GM21576 (cell line): Measurements from ENCODE around the gene CACNA1A.

Experiments used
- ATAC-seq: cut with Tn5 transposase; IDR thresholded peaks from one replicate; pipeline ENCODE4 v1.9.1; 2021; ENCODE audit warnings: mild to moderate bottlenecking, moderate library complexity; ENCODE audit not compliant: unreplicated experiment

Gene CACNA1A

DNA sequence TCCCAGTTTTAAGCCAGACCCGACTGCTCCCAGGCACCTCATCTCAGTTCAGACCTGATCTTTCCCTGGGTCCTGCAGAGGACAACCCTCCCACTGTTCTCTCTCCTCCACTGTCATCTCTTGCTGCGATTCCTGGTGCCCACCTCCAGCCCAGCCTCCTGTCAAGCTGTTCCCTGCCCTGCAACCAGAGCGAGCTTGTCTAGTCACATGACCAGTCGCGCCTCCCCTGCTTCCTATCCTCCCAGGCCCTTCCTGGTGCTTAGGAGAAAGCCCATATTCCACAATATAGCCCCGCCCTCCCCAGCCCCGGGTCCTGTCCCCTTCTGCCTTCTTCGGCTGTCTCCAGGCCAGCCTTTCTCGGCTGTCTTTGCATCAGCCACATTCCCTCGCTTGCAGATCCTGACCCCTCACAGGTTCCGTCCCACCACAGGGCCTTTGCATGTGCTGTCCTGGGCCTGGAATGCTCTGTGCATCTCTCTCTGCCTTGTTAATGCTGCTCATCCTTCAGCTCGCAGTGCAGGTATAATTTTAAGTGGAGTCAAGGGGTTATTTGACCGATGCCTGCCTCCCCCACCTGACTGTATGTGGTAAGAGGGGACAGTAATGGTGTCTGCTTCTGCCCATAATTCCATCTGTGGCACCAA is 267.3 kb downstream of the CACNA1A start:
- no peak for ATAC-seq

DNA sequence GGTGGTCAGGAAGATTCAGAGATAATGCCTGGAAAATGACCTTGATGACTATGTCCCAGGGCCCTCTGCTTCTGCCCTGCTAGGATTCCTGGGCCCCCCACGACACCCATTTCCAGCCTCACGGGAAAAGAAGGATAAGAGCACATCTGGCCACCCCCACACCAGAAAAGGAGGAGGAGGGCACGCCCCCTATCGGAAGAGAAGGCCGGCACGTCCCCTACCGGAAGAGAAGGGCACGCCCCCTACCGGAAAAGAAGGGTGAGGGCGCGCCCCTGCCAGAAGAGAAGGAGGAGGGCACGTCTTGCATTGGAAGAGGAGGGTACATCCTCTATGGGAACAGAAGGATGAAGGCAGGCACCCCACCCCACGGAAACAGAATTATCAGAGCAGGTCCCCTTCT is 271.8 kb downstream of the CACNA1A start:
- no peak for ATAC-seq

DNA sequence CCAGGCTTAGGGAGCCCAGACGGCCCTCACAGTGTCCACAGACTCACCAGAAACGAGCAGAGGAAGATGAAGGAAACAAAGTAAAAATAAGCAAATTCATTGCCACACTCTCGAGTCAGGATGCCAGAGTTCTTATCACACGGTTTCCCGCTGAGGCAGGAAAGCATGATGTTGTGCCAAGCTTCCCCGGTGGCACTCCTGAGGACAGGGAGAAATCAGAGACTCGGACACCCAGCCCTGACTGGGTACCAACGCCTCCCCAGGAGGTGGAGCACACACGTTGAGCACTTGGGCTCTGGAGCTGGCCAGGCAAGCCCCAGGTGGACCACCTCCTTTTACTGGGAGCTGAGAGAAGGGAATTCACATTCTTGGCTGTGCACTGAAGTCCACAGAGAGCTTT is 274.6 kb downstream of the CACNA1A start:
- ATAC-seq = no peak

DNA sequence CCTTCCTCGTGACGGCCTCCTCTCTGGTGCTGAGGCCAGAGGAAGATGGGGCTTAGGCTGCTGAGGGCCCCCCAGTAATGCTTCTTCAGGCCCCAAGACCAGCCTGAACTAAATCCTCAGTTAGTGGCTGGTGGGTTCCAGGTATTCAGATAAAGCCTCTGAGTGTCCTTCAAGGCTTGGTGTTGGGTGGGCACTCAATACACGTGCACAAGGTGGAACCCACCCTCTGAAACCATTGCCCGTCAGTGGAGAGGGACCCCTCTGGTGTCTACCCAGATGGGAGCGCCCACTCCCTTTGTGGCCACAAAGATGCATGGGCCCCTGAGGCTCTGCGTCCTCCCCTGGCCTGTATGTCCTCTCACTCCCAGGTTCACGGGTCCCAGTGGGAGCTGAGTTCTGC is 277.0 kb downstream of the CACNA1A start:
- ATAC-seq = no peak

DNA sequence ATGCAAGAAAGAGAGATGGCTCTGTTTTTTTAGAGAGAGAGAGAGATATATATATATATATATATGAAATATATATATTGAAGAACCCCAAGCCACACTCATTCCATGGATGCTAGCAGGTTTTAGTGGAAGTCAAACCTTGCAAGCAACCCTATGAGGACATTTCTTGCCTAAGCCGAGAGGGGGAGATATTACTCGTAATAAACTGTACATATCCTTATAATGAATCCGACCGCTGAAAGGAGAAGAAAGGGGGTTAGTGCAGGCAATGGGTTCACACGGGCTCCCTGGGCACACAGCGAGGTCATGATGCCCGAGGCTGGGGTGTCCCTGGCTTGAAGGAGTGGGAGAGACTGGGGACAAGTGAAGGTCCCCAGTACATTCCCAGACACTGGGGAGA is 277.7 kb downstream of the CACNA1A start:
- no peak for ATAC-seq

DNA sequence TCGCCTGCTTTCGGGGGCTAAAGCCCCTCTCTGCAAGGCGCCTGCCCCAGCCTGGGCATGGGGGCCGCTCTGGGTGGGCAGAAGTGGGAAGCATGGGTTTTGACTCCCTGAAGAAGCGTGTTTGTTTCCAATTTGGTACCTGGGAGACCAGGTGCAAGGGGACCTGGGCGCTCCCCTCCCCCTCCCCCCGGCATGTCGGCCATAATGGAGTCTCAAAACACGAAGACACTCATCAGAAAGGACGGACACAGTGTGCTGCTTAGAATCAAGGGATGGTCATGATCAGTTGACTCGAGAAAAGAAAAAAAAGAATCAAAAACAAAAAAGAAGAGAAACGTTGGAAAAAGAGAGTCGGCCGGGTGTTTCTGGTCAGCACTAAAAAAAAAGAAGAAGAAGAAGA is 279.3 kb downstream of the CACNA1A start:
- ATAC-seq = no peak

DNA sequence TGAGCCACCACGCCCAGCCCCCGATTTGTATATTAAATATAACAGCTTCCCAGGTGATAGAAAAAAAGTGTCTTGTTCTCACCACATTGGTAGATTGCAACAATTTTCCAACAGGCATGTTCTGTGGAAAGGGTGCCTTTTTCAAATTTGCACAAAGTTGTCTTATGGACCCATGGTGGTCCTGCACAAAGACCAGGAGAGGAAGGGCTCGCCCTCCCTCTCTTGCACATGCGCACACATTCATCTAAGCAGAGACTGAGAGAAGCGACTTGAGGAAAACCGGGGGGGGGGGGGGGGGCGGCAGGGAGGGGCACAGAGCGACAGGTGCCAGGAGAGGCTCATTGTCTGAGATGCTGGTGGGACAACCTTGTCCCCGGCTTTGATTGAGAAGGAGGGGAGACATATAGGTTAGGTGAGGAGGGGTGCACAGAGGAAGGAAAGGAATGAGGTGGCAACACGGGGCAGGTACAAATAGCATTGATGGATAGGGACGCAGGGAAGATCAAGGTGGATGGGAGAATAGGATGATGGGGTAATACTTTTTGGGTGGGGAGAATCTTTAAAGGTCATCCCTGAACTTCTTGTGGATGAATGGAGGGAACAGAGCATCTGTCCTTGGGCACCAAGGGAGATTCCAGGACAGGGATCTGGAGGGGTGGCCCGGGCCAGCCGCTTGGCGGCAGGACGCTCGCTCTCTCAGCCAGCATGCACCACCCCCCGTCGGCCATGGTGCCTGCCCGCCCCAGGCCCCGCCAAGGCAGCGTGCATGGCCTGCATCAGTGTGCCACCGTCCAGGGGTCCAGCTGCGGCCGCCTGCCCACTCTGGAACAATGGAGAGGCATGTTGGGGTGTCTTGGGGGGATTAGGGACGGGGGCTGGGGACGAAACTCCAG is 280.1 kb downstream of the CACNA1A start:
- no peak for ATAC-seq

DNA sequence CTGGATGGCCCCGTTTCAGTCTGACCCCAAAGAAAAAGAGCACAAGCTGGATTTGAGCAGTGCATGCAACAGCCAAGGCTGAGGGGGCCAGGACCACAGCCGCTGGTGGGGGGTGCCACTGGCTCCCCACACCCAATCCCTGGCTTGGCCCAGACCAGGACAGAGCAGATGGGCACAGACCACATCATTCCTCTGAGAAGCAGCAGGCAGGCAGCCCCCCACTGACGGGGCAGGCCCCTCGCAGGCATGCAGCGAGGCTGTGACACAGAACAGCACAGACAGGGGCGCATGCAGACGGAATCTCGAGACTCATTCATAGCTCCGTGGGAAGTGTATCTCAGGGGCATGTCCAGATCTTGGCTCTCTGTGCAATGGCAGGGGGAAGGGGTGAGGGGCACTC is 281.2 kb downstream of the CACNA1A start:
- ATAC-seq = no peak

DNA sequence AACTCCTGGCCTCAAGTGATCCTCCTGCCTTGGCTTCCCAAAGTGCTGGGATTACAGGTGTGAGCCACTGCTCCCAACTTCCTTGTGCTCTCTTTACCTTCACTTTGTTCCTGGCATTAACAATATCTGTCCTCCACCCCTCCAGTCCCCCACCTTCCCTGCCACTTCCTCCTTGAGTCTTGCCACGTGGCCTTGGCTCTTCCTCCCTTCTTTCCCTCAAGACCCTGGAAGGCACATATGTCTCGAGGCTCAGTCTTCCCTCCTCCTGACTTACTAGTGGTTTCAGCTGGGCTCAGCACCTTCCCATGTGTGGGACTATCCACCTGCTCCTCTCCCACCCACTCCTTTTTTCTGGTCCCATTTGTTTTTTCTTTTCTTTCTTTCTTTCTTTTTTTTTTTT is 285.4 kb downstream of the CACNA1A start:
- no peak for ATAC-seq

DNA sequence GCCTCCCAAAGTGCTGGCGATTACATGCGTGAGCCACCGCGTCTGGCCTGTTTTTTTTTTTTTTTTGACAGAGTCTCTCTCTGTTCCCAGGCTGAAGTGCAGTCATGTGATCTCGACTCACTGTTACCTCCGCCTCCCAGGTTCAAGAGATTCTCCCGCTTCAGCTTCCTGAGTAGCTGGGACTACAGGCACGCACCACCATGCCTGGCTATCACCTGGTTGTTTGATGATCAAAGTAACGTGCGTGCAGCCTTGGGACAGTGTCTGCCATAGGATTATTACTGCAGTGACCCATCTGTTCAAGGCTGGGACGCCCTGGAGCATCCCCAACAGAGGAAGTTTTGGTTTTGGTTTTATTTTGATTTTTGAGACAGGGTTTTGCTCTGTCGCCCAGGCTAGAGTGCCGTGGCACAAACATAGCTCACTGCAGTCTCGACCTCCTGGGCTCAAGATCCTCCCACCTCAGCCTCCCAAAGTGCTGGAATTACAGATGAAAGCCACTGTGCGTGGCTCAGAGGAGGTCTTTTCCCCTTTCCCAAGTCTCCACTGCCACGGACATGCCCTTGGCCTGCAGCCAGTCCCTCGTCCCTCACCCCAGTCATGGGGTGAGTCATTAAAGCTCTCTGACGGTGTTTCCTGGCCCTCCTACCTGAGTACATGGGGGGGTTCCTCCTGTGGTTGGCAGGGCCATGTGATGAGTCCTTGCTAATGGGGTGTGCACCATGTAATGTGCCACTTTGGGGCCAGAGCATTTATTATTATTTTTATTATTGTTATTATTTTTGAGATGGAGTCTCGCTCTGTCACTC is 290.5 kb downstream of the CACNA1A start:
- no peak for ATAC-seq

DNA sequence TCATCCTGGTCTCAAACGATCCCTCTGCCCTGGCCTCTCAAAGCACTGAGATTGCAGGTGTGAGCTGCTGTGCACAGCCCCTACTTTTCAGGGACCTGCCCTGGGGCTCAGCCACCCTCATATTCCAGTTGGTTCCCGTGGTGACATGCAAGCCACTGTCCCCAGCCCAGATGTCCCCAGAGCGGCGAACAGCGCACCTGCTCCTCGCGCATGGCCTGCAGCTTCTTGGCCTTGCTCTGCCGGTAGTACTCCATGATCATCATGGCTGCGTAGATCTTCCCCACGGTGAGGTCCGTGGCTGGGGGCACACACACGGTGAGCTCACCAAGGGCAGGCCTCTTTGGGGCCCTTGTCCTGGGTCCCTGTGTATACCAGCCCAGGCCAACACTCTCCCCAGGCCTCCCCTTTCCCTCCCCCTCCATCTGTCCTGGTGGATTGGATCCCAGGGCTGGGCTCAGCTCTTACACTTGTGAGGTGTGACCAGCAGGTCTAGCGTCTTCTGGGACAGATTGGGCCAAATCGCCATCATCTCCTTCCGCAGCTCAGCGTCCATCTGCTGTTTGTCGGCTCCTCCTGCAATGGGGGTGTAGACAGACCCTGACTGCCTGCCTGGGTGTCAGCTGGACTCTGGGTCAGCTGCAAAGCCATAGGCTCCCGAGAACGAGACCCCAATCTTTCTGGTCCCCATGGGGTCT is 292.1 kb downstream of the CACNA1A start:
- no peak for ATAC-seq

DNA sequence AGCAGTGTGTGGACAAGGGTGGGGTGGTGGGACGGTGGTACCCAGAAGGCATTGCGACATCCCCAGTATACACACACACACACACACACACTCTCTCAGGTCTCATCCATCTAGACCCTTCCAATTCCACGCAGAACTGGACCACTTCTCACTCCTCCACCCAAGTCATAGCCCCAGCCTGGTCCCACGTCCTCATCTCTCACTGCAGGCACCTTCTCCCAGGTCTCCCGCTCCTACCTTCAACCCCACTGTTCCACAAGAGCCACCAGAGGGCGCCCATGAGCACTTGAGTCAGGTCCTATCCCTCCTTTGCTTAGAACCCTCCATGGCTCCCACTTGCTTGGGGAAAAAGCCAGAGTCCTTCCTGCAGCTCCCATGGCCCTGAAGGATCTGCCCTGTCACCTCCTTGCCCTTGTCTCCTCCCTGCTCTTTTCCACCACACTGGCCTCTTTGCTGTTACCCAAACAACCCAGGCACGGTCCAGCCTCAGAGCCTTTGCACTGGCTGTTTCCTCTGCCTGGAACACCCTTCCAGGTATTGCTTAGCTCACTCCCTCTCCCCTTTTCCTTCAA is 293.4 kb downstream of the CACNA1A start:
- ATAC-seq = no peak

DNA sequence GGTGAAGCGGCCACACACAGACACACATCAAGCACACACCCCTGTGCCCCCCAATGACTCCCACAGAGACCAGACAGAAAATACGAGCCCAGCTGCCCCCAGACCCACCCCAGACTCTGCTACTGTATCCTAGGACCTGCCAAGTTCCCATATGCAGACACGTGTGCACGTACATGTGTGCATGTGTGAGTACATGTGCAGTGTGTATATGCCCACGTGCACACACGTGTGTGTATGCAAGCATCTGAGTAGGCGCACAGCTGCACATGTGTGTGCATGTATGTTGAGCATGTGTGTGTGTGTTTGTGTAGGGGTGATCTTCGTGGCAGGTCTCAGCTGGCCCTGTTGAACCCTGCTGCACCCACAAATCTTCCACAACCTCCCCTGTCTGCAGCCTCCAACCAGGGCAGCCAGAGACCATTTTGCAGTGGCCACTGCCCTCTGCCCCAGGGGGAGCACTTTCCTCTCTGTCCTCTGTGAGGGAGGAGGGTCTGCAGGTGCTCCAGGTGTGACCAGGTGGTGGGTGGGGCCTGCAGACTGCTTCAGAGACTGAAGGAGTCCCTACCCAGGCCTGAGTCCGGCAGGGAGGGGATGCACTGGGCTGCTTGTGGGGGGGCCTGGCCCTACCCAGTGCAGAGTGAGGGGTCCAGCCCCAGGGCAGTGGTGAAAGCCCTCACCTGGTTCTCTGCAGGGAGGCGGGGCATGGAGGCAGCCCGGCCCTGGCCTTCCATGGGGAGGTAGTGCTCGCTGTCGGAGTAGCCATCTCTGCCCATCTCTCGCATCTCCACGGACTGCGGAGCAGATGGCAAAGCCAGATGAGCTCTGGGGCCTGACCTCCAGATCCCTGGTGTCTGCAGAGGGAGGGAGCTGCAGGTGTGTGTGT is 294.6 kb downstream of the CACNA1A start:
- ATAC-seq = no peak

DNA sequence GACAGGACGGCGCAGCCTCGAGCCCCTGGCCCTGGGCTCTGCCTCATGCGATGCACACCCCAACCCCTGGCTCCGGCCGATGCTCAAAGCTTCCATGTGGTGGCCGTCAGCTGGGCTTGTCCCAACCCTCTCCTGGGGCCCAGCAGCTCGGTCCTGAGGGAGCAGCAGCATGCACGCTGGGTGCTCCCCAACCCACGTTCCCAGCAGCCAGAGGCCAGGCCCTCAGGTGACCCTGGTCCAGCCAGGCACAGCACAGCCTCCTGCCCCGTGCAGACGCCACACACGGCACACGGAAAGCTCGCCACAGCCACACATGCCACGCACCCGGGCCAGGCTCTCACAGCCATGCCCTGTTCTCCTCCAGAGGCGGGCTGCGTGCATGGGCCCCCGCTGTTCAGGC is 295.3 kb downstream of the CACNA1A start:
- ATAC-seq = no peak

DNA sequence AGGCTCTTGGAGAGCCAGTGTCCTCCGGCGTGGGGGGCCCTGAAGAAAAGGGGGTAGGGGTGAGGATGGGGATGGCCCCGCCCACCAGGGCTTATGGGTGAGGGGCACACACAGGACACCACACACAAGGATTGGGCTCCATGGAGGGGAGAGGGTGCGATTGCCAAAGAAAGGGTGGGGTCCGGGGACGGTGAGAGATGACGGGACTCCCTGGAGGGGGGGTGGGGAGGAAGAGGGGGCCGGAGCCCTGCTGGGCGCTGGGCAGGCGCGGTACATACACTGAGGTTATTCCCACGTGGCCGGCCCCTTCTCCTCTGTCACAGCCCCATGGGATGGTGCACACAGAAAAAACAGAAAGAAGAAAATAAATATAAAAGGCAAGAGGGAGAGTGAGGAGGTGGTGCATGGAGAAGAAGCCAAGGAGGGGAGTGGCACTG is 295.9 kb downstream of the CACNA1A start:
- ATAC-seq = no peak

DNA sequence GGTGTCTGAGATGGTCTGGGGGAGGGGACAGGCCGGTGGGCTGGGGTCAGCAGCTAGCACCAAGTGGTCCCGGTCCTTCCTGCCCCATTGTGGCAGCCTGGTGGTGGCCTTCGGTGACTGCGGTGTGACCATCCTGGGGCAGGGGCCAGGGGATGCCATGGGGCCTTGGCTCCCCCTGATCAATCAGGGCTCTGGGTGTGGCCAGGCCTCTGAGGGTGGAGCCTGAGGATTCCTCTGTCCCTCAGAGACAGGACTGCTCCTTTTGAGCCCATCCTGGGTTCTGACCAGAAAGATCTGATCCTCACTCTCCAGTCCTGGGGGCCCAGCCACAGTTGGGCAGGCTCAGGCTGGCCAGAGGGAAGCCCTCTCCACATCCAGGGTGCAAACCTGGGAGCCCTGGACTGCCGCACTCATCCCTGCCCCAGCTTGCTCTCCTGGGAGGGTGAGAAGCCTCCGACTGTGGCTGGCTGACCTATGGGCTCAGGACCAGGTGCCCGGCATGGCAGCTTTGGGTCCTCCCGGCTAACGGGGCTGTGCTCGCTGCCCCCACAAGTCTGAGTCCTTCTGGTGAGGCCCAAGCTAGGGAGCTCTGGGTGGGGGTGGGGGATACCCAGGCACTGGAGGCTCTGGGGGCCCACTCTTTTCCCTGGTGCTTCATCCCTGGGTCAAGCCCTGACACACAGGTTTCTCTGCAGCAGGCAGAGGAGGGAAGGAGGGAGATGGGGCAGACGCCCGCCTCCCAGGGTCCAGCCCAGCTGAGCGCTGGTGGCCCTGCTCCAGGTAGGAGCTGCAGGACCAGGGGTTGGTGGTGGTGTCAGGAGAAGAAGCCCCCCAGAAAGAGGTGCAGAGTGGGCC is 296.6 kb downstream of the CACNA1A start:
- ATAC-seq = no peak

DNA sequence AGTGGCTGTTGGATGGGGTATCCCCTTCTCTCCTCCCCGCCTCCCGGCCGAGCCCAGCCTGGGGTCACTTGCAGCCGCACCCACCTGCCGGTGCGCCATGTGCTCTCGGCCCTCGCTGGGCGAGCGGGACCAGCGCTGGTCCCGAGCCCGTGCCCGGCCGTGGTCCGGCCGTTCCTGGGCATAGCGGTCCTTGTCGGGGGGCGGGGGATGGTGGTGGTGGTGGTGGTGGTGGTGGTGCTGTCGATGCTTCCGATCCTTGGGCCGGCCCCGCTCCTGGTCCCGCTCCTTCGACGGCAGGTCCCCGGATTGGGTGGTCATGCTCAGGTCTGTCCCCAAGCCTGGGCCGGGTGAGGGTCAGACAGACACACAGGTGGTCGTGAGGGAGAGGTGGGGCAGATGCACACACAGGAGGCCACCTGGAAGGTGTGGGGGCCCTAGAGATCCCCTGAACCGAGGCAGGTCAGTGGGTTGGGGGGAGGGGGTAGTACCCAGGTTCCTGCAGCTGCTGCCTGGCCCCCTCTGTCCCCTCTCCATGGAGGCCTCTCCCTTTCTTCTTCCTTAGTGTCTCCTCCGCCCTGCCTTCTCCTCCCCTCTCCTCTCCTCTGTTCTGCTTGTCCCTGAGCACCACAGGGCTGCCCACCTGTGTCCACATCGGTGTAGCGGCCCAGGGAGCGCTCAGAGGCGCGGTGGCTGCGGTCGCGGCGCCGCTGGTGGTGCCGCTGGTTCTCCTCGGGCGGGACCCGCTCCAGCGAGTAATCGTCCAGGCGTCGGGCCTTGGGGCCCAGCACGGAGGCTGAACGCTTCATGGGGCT is 297.4 kb downstream of the CACNA1A start:
- no peak for ATAC-seq
